ENCODE results near the gene DRC7.

DRC7 gene

DNA sequence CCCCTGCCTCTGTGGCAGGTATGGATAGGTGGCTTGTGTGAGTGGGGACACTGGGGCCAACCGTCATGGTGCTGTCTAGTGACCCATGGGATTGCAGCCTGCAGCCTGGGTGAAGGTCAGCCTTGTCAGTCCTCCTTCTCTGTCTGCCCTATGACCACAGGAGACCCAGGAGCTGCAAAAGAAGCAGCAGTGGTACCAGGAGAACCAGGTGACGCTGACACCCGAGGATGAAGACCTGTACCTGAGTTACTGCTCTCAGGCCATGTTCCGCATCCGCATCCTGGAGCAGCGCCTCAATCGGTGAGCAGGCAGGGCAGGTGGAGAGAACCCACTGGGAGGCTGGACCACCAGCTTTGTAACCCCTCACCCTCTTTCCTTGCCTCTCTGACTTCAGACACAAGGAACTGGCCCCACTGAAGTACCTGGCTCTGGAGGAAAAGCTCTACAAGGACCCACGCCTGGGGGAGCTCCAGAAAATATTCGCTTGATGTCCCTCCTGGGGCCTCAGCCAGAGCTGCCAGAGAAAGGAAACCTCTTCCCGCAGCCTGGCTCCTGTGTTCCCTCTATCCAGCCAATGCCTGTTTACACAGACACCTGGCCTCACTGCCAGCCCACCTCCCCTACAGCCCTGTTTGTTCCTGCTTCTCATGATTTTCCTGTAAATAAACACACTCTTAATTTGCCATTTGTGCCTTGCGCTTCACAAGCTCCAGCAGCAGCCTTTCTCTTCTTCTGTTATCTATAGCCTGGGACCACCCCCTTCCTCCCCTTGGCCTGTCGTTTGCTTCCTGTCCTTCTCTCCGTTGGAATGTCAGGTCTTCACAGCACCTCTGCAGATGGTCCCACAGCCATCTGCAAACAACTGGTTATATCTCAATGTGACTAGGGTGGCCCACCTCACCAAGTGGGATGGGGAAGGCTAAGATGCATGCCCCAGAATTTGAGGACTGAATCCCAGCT is 36.4 kb downstream of the DRC7 start:
- Histone ChIP-seq H3K9ac (ENCODE audit: low read length) (no peak overlapping the region), H3K27ac (ENCODE audit: low read depth, low read length) (no peak overlapping the region), H3K9me3 (ENCODE audit: control insufficient read depth, insufficient read depth, low read depth, low read length) (peaks cover 4% of the 10 kb centered on the region; the same call in 1 of the 2 replicates), H3K4me1 (ENCODE audit: control insufficient read depth, insufficient read depth, low read length) (peaks cover 4% of the 10 kb centered on the region; the same call in 1 of the 2 replicates), H3K4me3 (ENCODE audit: low read depth, low read length) (no peak overlapping the region), H3K27me3 (ENCODE audit: control insufficient read depth, insufficient read depth, low read length) (no peaks in the 10 kb centered on the region), H3K36me3 (ENCODE audit: control insufficient read depth, insufficient read depth, low read length) (no peaks in the 10 kb centered on the region)

DNA sequence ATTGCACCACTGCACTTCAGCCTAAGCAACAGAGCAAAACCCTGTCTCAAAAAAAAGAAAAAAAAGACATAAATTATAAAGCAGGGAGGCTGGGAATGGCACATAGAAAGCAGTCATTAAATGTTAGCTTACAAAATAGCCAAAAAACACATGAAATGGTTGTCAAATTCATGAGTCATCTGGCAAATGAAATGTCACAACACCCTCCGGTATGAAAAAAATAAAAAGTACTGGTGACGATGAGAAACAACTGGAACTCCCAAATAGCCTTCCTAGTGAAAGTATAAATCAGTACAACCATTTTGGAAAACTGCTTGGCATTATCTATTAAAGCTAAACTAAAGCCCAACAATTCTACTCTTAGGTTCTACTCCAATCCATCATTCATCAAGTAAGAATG is 37.4 kb downstream of the DRC7 start:
- Histone ChIP-seq H3K4me3 (ENCODE audit: low read depth, low read length) (no peak overlapping the region), H3K27ac (ENCODE audit: low read depth, low read length) (no peak overlapping the region), H3K9me3 (ENCODE audit: control insufficient read depth, insufficient read depth, low read depth, low read length) (peaks cover 4% of the 10 kb centered on the region; the same call in 1 of the 2 replicates), H3K27me3 (ENCODE audit: control insufficient read depth, insufficient read depth, low read length) (no peaks in the 10 kb centered on the region), H3K9ac (ENCODE audit: low read length) (no peak overlapping the region), H3K36me3 (ENCODE audit: control insufficient read depth, insufficient read depth, low read length) (no peaks in the 10 kb centered on the region), H3K4me1 (ENCODE audit: control insufficient read depth, insufficient read depth, low read length) (peaks cover 13% of the 10 kb centered on the region)

DNA sequence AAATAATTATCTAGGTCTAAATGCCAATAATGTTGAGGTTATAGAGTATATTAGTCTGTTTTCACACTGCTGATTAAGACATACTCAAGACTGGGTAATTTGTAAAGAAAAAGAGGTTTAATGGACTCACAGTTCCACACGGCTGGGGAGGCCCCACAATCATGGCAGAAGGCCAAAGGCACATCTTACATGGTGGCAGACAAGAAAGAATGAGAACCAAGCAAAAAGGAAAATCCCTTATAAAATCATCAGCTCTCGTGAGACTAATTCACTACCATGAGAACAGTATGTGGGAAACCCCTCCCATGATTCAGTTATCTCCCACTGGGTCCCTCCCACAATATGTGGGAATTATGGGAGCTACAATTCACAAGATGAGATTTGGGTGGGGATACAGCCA is 38.1 kb downstream of the DRC7 start:
- Histone ChIP-seq H3K4me1 (ENCODE audit: control insufficient read depth, insufficient read depth, low read length) (peaks cover 14% of the 10 kb centered on the region), H3K9me3 (ENCODE audit: control insufficient read depth, insufficient read depth, low read depth, low read length) (peaks cover 4% of the 10 kb centered on the region; the same call in 1 of the 2 replicates), H3K27me3 (ENCODE audit: control insufficient read depth, insufficient read depth, low read length) (no peaks in the 10 kb centered on the region), H3K36me3 (ENCODE audit: control insufficient read depth, insufficient read depth, low read length) (0 out of 2 replicates have a peak, but pooled peaks cover 5% of the 10 kb centered on the region), H3K9ac (ENCODE audit: low read length) (no peak overlapping the region), H3K27ac (ENCODE audit: low read depth, low read length) (no peak overlapping the region), H3K4me3 (ENCODE audit: low read depth, low read length) (no peak overlapping the region)

DNA sequence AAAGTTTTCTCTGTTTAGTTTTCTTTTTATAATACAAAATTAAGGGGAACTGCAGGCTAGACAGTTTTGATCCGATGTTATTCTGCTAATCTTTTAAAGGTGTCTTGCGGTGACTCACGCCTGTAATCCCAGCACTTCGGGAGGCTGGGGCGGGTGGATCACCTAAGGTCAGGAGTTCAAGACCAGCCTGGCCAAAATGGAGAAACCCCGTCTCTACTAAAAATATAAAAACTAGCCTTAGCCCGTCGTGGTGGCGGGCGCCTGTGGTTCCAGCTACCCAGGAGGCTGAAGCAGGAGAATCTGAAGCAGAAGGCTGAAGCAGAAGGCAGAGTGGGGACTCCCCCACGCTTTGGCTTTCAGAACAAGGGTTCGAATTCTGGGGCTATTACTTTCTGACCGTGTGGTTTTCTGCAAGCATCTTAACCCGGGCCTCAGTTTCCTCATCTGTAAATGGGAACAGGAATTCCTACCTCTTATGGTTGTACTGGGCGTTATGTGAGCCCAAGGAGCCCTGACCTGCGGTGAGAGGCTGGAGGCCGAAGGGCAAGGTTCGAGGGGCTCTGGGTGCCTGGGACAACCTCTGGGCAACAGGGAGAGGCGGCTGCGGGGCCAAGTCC is 39.8 kb downstream of the DRC7 start:
- Histone ChIP-seq H3K9ac (ENCODE audit: low read length) (peak overlapping the region; percentile 93), H3K27me3 (ENCODE audit: control insufficient read depth, insufficient read depth, low read length) (no peaks in the 10 kb centered on the region), H3K36me3 (ENCODE audit: control insufficient read depth, insufficient read depth, low read length) (peaks cover 11% of the 10 kb centered on the region), H3K4me3 (ENCODE audit: low read depth, low read length) (peak overlapping the region; percentile 81), H3K27ac (ENCODE audit: low read depth, low read length) (peak overlapping the region; percentile 91), H3K9me3 (ENCODE audit: control insufficient read depth, insufficient read depth, low read depth, low read length) (peaks cover 4% of the 10 kb centered on the region; the same call in 1 of the 2 replicates), H3K4me1 (ENCODE audit: control insufficient read depth, insufficient read depth, low read length) (peaks cover 14% of the 10 kb centered on the region)

DNA sequence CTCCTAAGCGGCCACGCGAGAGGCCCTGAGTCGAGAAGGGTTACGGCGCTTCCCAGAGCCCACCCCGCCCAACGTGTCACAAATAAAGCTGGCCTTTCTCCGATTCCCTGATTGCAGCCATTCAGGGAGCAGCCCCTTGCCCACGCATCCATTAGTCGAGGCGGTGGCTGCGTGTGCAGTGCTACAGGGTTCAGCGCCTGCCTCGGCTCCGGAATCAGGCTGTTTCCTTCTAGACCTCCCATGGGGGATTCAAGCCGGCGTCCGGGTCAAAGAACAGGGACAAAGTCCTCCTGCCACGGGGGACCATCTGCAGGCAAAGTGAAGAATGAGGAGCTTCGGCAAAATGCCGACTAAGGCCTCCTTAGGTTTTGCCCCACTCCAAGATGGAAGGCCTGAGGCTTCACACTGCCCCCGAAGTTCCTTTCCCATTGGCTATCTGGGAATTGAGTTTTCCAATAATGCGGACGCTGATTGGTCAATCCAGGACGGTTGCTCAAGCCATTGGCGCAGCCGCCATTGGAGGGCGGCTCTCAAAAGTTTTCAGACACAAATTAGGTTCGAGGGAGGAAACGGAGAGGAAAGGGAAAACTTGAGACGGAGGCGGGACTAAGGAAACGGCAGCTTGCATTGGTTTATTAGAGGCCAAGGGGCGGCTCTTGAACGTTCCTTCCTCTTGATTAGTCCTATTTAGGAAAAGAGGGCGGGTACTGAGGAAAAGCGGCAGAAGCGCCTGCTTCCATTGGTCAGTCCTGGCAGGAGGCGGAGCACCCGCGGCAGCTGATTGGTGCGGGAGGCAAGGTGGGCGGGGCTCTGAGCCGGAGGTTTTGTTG is 40.5 kb downstream of the DRC7 start:
- H3K27me3 ChIP-seq (ENCODE audit: control insufficient read depth, insufficient read depth, low read length), result no peaks in the 10 kb centered on the region
- peak overlapping the region; percentile 91 for H3K27ac ChIP-seq (ENCODE audit: low read depth, low read length)
- peak overlapping the region; percentile 81 for H3K4me3 ChIP-seq (ENCODE audit: low read depth, low read length)
- peaks cover 14% of the 10 kb centered on the region for H3K4me1 ChIP-seq (ENCODE audit: control insufficient read depth, insufficient read depth, low read length)
- peak overlapping the region; percentile 93 for H3K9ac ChIP-seq (ENCODE audit: low read length)
- peaks cover 4% of the 10 kb centered on the region; the same call in 1 of the 2 replicates for H3K9me3 ChIP-seq (ENCODE audit: control insufficient read depth, insufficient read depth, low read depth, low read length)
- peaks cover 13% of the 10 kb centered on the region for H3K36me3 ChIP-seq (ENCODE audit: control insufficient read depth, insufficient read depth, low read length)

DNA sequence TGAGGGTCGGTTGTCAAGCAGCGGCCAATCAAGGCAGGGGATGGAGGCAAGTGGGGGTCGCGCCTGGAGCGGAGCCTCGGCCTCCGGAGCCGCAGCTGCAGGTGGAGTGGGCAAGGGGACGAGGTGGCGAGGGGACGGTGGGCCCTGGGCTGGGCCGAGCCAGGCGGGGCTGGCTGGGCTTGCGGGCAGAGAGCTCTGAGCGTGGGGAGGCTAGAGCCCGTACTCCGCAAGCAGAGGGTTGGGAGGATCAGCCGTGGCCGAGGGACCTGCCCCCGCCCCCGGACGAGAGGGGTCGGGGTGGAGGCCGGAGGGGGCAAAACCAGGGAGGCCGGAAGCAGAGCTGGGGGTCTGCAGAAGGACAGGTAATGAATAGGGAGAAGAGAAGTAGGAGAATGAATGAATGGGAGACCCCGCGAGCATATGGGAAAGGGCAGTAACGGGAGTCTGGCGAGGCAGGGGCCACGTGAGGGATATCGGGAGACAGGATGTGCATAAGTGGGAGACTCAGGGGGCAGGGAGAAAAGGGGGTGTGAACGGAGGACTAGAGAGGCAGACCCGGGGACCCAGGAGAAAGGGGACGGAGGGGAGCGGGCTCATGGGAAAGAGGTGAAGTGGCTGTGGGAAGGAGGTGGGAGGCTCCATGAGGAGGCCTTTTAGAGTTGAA is 41.3 kb downstream of the DRC7 start, which contains the start of gene KATNB1:
Gene KATNB1 (plus strand): TSS at position 16 of the 664 bp plus-strand sequence. CDS start 1,474 bp downstream, outside the sequence.
- Histone ChIP-seq H3K27ac (ENCODE audit: low read depth, low read length) (peak within 1 kb of the TSS; percentile 91), H3K36me3 (ENCODE audit: control insufficient read depth, insufficient read depth, low read length) (peaks cover 15% of the 10 kb centered on the region), H3K27me3 (ENCODE audit: control insufficient read depth, insufficient read depth, low read length) (no peaks in the 10 kb centered on the region), H3K4me1 (ENCODE audit: control insufficient read depth, insufficient read depth, low read length) (peaks cover 13% of the 10 kb centered on the region), H3K9ac (ENCODE audit: low read length) (peak within 1 kb of the TSS; percentile 93), H3K9me3 (ENCODE audit: control insufficient read depth, insufficient read depth, low read depth, low read length) (peaks cover 4% of the 10 kb centered on the region; the same call in 1 of the 2 replicates), H3K4me3 (ENCODE audit: low read depth, low read length) (peak within 1 kb of the TSS; percentile 81)

DNA sequence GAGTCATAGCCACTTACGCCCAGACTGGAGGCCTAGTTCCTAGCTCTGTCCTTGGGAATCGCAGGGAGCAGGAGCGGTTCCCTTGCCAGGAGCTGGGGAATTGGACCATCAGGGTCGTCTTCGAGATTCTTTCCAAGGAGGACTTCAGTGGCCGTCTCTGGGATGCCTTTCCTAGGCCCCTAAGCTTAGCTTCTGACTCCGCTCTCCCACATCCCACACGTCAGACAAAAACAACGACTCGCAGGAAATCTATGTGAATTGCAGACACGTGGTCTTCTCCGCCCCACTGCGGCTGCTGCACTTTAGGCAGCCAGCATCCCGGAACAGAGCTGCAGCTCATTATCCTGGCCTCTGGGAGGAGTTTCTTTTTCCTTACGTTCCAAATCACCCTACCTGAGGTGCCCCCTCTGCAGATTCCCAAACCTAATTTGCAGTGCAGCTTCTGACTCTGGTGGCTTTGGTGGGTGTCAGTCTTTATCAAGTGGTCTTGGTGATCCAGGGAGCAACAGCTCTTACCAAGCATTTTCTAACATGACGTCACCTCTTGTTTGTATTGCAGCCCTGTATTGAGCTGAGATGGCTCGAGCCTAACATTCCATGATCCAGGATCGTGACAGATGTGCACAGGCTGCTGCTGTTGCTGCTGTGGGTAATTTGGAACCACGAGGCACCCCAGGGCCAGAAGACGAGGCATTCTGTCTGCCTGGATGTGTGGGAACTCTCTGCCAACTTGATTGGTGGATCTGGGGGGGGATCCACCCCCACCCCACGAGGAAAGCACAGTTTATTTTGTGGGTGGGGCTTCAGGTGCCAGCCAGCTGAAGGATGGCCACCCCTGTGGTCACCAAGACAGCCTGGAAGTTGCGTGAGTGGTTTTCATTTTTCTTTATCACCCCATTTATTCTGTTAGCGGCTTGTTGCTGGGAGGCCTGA is 42.1 kb downstream of the DRC7 start:
- Histone ChIP-seq H3K4me1 (ENCODE audit: control insufficient read depth, insufficient read depth, low read length) (peaks cover 10% of the 10 kb centered on the region), H3K36me3 (ENCODE audit: control insufficient read depth, insufficient read depth, low read length) (peaks cover 17% of the 10 kb centered on the region), H3K9ac (ENCODE audit: low read length) (peak overlapping the region; percentile 61), H3K27ac (ENCODE audit: low read depth, low read length) (no peak overlapping the region; the same call in 1 of the 2 replicates), H3K9me3 (ENCODE audit: control insufficient read depth, insufficient read depth, low read depth, low read length) (peaks cover 4% of the 10 kb centered on the region; the same call in 1 of the 2 replicates), H3K27me3 (ENCODE audit: control insufficient read depth, insufficient read depth, low read length) (no peaks in the 10 kb centered on the region), H3K4me3 (ENCODE audit: low read depth, low read length) (peak overlapping the region; percentile 81)

DNA sequence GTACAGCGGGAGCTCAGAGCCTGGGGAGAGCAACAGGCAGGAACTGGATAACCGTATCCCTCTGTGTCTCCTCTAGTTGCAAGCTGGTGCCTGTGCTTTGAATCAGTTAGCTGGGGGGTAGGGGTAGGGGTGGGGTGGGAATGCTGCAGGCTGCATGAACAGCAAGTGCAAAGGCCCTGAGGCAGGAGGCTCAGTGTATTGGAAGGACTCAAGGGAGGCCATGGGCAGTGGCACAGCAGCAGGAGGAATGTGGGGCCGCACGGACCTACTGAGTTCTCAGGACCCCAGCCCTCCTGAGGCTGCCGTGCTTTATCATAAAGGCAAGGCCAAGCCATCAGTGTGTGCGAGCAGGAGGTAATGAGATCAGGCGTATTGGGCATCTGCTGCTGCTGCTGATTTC is 44.2 kb downstream of the DRC7 start:
- H3K4me3 ChIP-seq (ENCODE audit: low read depth, low read length), result no peak overlapping the region
- H3K9me3 ChIP-seq (ENCODE audit: control insufficient read depth, insufficient read depth, low read depth, low read length), result no peaks in the 10 kb centered on the region
- H3K27ac ChIP-seq (ENCODE audit: low read depth, low read length), result no peak overlapping the region
- H3K9ac ChIP-seq (ENCODE audit: low read length), result no peak overlapping the region
- H3K27me3 ChIP-seq (ENCODE audit: control insufficient read depth, insufficient read depth, low read length), result no peaks in the 10 kb centered on the region
- peaks cover 28% of the 10 kb centered on the region for H3K36me3 ChIP-seq (ENCODE audit: control insufficient read depth, insufficient read depth, low read length)
- peaks cover 10% of the 10 kb centered on the region for H3K4me1 ChIP-seq (ENCODE audit: control insufficient read depth, insufficient read depth, low read length)

DNA sequence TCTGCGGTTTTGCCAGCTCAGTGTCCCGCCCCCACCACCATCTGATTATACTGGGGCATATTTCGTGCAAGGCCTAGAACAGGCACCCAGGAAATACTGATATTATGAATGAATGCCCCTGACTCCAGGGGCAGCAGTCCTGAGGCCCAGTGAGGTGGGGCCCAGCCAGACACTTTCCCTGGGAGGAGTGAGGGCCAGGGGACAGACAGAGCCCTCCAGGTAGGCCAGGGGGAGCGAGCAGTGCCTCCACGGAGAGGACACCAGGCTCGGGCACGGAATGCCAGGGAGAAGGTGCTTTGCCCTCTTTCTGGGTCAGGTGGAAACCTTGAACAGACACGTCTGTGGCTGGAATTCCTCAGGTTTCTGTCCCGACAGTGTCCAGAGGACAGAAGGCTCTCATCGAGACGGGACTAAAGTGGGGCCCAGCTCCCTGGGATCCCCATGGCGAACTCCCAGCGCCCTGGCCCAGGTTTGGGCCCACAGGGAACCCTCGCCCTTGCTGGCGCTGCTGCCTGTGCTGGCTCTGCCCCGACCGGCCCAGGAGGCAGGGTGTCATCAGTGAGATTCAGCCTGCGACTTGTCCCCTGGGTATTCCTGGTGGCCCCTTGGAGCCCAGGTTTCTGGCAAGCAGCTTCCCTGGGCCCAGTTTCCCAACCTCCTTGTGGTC is 45.3 kb downstream of the DRC7 start:
- no peaks in the 10 kb centered on the region for H3K9me3 ChIP-seq (ENCODE audit: control insufficient read depth, insufficient read depth, low read depth, low read length)
- no peak overlapping the region for H3K9ac ChIP-seq (ENCODE audit: low read length)
- peaks cover 38% of the 10 kb centered on the region for H3K36me3 ChIP-seq (ENCODE audit: control insufficient read depth, insufficient read depth, low read length)

More for the DNA sequence above, 45.3 kb downstream of the DRC7 start:
- no peaks in the 10 kb centered on the region for H3K27me3 ChIP-seq (ENCODE audit: control insufficient read depth, insufficient read depth, low read length)
- H3K27ac ChIP-seq (ENCODE audit: low read depth, low read length), result no peak overlapping the region
- H3K4me3 ChIP-seq (ENCODE audit: low read depth, low read length), result no peak overlapping the region
- H3K4me1 ChIP-seq (ENCODE audit: control insufficient read depth, insufficient read depth, low read length), result peaks cover 10% of the 10 kb centered on the region

Measured in HUES6 (cell line).